ENCODE measurements around the gene AK1.

The AK1 gene

DNA sequence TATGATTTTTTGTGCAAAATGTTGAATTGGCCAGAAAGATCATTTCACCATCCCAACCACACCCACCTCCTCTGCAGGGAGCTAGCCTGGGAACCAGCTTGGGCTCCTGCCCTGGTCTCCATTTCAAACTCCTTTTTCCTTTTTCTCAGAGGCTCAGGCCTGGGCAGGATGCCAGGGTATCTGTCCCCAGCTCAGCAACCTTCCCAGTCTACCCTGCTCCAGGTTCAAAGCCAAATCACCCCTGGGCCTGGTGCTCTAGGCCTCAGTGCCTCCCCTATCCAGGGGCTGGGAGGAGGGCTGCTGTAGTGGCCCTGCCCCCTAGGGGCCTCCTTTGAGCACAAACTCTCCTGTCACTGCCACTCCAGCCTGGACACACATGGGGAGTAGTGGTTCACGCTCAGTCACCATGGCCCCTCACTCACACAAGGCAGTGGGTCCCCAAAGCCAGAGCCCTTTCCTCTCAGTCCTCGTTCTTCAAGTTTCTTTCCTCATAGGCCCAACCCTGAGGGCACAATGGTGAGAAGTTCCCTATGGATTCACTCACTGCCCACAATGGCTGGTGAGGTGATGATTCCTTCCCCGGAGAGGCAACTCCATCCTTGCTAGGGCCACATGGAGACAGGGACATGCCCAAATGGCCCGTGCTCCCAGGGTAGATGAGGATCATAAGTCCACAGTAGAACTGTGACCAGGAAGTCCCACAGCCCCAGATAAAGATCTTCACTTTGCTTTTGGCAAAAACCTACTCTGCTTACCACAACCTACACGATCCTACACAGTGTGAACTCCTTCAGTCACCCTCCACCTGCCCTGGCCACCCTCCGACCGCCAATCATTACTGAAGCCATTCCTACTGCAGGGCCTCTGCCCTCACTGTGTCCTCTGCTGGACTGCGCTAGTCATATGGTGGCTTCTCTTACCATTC, 41.0 kb upstream of the AK1 start:
- TF ChIP-seq REST (IDR thresholded peaks at IDR 0.05; ENCODE audit: insufficient read depth in 1 of 2, low read depth in 2 of 2, low read length in 2 of 2) (no peak), FOXP2 (optimal IDR thresholded peaks at IDR 0.05; ENCODE audit: borderline replicate concordance, extremely low read depth, extremely low read length, insufficient read depth) (no peak), POLR2AphosphoS5 (IDR thresholded peaks at IDR 0.05; ENCODE audit: low read depth, low read length) (no peak), TAF1 (IDR thresholded peaks at IDR 0.05; ENCODE audit: borderline replicate concordance, insufficient read depth, low read length) (no peak), SIN3A (IDR thresholded peaks at IDR 0.05; ENCODE audit: borderline replicate concordance, insufficient read depth, low read length) (no peak)

DNA sequence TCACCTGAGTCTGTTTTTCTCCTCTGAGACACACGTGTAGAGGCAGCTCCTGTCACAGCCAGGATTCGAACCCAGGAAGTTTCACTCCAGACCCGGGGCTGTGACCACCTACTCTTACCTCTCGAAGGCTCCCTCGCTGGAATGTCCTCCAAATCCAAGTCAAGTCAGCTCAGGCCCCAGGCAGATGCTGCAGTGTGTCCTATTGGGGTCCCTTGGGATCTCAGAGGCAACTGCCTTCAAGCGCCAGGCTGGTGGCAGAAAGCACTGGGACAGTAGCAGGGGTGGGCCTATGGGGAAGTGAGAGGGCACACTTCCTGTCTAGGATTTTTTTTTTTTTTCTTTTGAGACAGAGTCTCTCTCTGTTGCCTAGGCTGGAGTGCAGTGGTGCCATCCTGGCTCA, 40.1 kb upstream of the AK1 start:
- TF ChIP-seq TAF1 (IDR thresholded peaks at IDR 0.05; ENCODE audit: borderline replicate concordance, insufficient read depth, low read length): no peak
- TF ChIP-seq SIN3A (IDR thresholded peaks at IDR 0.05; ENCODE audit: borderline replicate concordance, insufficient read depth, low read length): no peak

DNA sequence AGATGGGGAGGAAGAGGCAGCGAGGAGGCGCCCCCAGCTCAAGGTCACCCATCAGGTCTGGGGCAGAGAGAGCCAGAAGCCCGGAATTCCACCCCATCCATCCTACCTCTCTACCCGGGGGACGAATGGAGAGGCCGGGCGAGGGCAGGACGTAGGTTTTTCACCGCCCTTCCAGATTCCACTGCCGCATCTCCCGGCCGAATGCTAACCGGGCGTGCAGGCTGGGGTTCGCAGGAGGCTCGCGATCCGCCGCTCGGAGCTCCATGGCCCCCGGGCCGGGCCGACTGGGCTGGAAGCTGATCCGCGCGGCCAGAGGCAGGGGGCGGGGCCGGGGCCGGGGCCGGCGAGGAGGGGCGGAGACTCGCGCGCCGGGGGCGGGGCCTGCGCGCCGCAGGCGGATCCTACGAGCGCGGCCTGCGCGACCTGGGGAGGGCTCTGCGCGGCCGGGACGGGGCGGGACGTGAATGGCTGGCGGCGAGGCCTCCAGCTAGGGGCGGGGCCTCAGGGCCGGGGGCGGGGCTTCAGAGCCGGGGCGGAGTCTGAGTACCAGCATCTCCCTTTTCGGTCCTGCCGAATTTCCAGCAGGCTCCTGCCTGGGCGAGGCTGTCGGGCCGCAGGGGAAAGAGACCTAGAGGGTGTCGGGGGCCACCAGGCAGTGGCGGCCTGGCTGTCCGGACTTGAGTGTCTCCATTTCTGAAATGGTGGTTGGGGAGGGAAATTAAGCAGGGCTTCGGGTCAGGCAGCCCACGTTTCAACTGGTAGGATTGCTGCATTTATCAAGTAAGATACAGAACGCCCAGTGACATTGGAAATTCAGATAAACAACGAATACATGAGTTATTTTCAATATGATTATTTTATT, 39.5 kb upstream of the AK1 start, which contains the start of gene ST6GALNAC4:
Gene ST6GALNAC4 (minus strand): TSS at position 322 of the 862 bp plus-strand sequence. CDS start 622 bp downstream, outside the sequence.
- TF ChIP-seq SIN3A (IDR thresholded peaks at IDR 0.05; ENCODE audit: borderline replicate concordance, insufficient read depth, low read length): no peak
- TF ChIP-seq POLR2AphosphoS5 (IDR thresholded peaks at IDR 0.05; ENCODE audit: low read depth, low read length): no peak; the same call in 1 of the 2 replicates
- no peak for TF ChIP-seq REST (IDR thresholded peaks at IDR 0.05; ENCODE audit: insufficient read depth in 1 of 2, low read depth in 2 of 2, low read length in 2 of 2)
- TF ChIP-seq FOXP2 (optimal IDR thresholded peaks at IDR 0.05; ENCODE audit: borderline replicate concordance, extremely low read depth, extremely low read length, insufficient read depth): no peak
- TF ChIP-seq TAF1 (IDR thresholded peaks at IDR 0.05; ENCODE audit: borderline replicate concordance, insufficient read depth, low read length): no peak

DNA sequence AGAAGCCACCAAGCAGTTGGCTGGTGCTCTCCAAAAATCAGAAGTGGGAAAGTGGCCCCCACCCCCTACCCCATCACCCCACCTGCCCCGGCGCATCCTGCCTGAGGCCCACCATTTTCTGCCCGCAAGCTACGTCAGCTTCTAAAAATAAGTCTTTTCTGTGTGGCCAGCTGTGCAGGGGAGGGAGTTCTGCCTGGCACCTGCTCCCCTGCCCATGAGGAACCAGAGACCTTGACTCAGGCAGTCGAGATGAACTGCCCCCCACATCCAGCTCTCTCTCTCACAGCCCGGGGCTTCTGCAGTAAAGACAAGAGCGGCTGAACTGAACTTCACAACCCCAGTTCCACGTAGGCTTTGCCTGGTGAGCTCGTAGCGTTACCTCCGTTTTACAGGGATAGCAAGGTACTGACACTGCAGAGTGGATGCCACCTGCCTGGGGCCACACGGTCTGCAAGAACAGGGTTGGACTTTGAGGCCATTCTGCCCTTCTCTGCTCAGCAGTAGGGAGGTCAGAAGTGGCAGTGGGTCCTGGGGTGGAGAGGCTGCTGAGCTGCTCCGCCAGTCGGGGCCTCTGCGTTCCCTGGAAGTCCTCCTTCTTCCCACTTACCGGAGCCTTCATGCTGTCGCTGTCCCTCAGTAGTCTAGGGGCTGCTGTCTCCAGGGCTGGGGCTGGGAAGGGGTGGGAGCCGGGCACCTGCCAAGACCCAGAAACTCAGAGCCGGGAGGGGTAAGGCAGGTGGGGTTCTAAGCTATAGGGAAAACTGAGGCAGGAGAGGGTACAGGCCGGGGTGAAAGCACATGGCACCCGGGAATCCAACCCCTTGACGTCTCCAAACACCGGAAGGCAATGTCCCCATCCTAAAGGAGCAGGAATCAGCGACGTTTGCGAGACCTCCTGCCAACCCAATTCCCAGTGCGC, 38.6 kb upstream of the AK1 start:
- TF ChIP-seq FOXP2 (optimal IDR thresholded peaks at IDR 0.05; ENCODE audit: borderline replicate concordance, extremely low read depth, extremely low read length, insufficient read depth) (no peak), POLR2AphosphoS5 (IDR thresholded peaks at IDR 0.05; ENCODE audit: low read depth, low read length) (no peak), TAF1 (IDR thresholded peaks at IDR 0.05; ENCODE audit: borderline replicate concordance, insufficient read depth, low read length) (no peak), REST (IDR thresholded peaks at IDR 0.05; ENCODE audit: insufficient read depth in 1 of 2, low read depth in 2 of 2, low read length in 2 of 2) (no peak), SIN3A (IDR thresholded peaks at IDR 0.05; ENCODE audit: borderline replicate concordance, insufficient read depth, low read length) (no peak)
